ENCODE data around the gene BSN. TPM values are rescaled to one million over a fixed set of nuclear protein-coding genes. Genes with fewer than 3 reads are reported as not detected.

Gene BSN
- total RNA-seq, 1 experiment from 2014 or later: 0.28 TPM

DNA sequence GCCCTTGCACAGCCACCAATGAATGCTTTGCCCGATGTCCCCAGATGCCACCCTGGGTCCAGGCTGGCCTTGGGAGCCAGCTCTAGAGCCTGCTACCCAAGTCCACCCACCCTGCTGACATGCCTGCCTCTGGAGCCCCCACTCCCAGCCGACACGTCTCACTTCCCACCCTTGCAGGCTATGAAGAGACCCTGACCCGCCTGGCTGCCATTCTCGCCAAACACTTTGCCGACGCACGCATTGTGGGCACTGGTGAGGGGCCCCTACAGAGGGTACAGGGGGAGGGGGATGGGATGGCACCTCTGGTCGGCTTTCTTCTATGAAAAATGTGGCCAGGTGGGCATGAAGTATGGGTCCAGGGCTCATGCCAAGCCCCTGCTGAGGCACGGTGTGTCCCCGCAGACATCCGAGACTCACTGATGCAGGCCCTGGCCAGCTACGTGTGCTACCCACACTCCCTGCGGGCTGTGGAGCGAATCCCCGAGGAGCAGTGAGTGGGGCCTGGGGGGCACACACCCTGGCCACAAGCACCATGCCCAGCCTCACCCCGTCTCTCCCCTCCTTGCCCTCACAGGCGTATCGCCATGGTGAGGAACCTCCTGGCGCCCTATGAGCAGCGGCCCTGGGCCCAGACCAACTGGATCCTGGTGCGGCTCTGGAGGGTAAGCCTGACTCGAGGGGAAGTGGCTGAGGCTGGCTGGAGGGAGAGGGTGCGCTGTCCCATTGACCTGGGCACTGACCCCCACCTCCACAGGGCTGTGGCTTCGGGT is 159.2 kb downstream of the BSN start:
- Histone ChIP-seq H3K27ac (no peak overlapping the region), H3K4me2 (no peak overlapping the region), H3K9me3 (ENCODE audit: insufficient read depth, low read depth) (no peaks in the 10 kb centered on the region), H3F3A (ENCODE audit: insufficient read depth, low read depth) (peaks cover 8% of the 10 kb centered on the region; the same call in 1 of the 2 replicates), H3K4me1 (replicated peaks; ENCODE audit: insufficient read depth) (no peaks in the 10 kb centered on the region), H2AFZ (no peak overlapping the region), H3K9me2 (ENCODE audit: insufficient read depth) (no peaks in the 10 kb centered on the region), H3K36me3 (ENCODE audit: low read depth) (no peaks in the 10 kb centered on the region), H3K27me3 (ENCODE audit: insufficient read depth, low read depth) (no peaks in the 10 kb centered on the region), H3K4me3 (no peak overlapping the region), H3K79me2 (ENCODE audit: low read depth) (no peaks in the 10 kb centered on the region), H4K20me1 (ENCODE audit: insufficient read depth) (no peaks in the 10 kb centered on the region)
- CTCF ChIA-PET: no interaction called here
- TF ChIP-seq EZH2 (IDR thresholded peaks at IDR 0.05; ENCODE audit: low read depth): no peak
- TF ChIP-seq, protein P1, sequence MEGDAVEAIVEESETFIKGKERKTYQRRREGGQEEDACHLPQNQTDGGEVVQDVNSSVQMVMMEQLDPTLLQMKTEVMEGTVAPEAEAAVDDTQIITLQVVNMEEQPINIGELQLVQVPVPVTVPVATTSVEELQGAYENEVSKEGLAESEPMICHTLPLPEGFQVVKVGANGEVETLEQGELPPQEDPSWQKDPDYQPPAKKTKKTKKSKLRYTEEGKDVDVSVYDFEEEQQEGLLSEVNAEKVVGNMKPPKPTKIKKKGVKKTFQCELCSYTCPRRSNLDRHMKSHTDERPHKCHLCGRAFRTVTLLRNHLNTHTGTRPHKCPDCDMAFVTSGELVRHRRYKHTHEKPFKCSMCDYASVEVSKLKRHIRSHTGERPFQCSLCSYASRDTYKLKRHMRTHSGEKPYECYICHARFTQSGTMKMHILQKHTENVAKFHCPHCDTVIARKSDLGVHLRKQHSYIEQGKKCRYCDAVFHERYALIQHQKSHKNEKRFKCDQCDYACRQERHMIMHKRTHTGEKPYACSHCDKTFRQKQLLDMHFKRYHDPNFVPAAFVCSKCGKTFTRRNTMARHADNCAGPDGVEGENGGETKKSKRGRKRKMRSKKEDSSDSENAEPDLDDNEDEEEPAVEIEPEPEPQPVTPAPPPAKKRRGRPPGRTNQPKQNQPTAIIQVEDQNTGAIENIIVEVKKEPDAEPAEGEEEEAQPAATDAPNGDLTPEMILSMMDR (conservative IDR thresholded peaks at IDR 0.05): no peak
- DNase-seq: no peak
- BruUV-seq (replicated peaks): no TSS peak
- POLR2A ChIA-PET (ENCODE audit: unreplicated experiment): no interaction called here
- intact Hi-C loops (cut with micrococcal nuclease; ENCODE audit: unreplicated experiment): loop anchor here (10.0 kb wide), 1 partner anchor 391 kb away; no protein-coding TSS in a partner anchor

GRCh38 chr3:49714728-49715550 is 160.7 kb downstream of the BSN start:
- no peak for DNase-seq
- CTCF ChIA-PET: no interaction called here
- no peaks in the 10 kb centered on the region for H3K27me3 ChIP-seq (ENCODE audit: insufficient read depth, low read depth)
- no peak for TF ChIP-seq EZH2 (IDR thresholded peaks at IDR 0.05; ENCODE audit: low read depth)
- TF ChIP-seq, protein P1 (conservative IDR thresholded peaks at IDR 0.05): no peak
- H3K4me1 ChIP-seq (replicated peaks; ENCODE audit: insufficient read depth): no peaks in the 10 kb centered on the region
- no TSS peak for BruUV-seq (replicated peaks)
- intact Hi-C loops (cut with micrococcal nuclease; ENCODE audit: unreplicated experiment): loop anchor here (10.0 kb wide), 1 partner anchor 390 kb away; no protein-coding TSS in a partner anchor
- H3K9me2 ChIP-seq (ENCODE audit: insufficient read depth): no peaks in the 10 kb centered on the region
- no peaks in the 10 kb centered on the region for H3K9me3 ChIP-seq (ENCODE audit: insufficient read depth, low read depth)
- no peaks in the 10 kb centered on the region for H4K20me1 ChIP-seq (ENCODE audit: insufficient read depth)
- POLR2A ChIA-PET (ENCODE audit: unreplicated experiment): no interaction called here
- H2AFZ ChIP-seq: no peak overlapping the region
- H3K27ac ChIP-seq: no peak overlapping the region
- H3K4me2 ChIP-seq: no peak overlapping the region
- no peak overlapping the region for H3K4me3 ChIP-seq
- H3K36me3 ChIP-seq (ENCODE audit: low read depth): no peaks in the 10 kb centered on the region
- H3F3A ChIP-seq (ENCODE audit: insufficient read depth, low read depth): peaks cover 8% of the 10 kb centered on the region; the same call in 1 of the 2 replicates
- H3K79me2 ChIP-seq (ENCODE audit: low read depth): no peaks in the 10 kb centered on the region

DNA sequence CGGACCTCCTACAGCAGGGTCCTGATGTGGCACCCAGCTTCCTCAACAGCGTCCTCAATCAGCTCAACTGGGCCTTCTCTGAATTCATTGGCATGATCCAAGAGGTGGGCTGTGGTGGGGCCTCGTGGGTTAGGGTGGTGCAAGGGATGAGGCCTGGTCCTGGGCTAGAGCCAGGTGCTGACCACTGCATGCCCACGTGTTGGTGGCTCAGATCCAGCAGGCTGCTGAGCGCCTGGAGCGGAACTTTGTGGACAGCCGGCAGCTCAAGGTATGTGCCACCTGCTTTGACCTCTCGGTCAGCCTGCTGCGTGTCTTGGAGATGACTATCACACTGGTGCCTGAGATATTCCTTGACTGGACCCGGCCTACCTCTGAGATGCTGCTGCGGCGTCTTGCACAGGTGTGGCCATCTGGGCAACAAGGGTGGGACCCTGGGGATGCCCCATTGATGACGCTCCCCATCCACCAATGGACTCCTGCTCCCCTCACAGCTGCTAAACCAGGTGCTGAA is 161.4 kb downstream of the BSN start:
- Histone ChIP-seq H3K27ac (no peak overlapping the region), H4K20me1 (ENCODE audit: insufficient read depth) (no peaks in the 10 kb centered on the region), H3K79me2 (ENCODE audit: low read depth) (no peaks in the 10 kb centered on the region), H3K9me2 (ENCODE audit: insufficient read depth) (no peaks in the 10 kb centered on the region), H3K9me3 (ENCODE audit: insufficient read depth, low read depth) (no peaks in the 10 kb centered on the region), H3F3A (ENCODE audit: insufficient read depth, low read depth) (peaks cover under 1% of the 10 kb centered on the region; the same call in 1 of the 2 replicates), H3K4me3 (no peak overlapping the region), H3K36me3 (ENCODE audit: low read depth) (no peaks in the 10 kb centered on the region), H3K4me1 (replicated peaks; ENCODE audit: insufficient read depth) (no peaks in the 10 kb centered on the region), H3K27me3 (ENCODE audit: insufficient read depth, low read depth) (no peaks in the 10 kb centered on the region), H3K4me2 (no peak overlapping the region), H2AFZ (no peak overlapping the region)
- CTCF ChIA-PET: no interaction called here
- no TSS peak for BruUV-seq (replicated peaks)
- POLR2A ChIA-PET (ENCODE audit: unreplicated experiment): no interaction called here
- intact Hi-C loops (cut with micrococcal nuclease; ENCODE audit: unreplicated experiment): loop anchor here (10.0 kb wide), 1 partner anchor 389 kb away; no protein-coding TSS in a partner anchor
- TF ChIP-seq EZH2 (IDR thresholded peaks at IDR 0.05; ENCODE audit: low read depth): no peak
- TF ChIP-seq, protein P1 (conservative IDR thresholded peaks at IDR 0.05): no peak
- no peak for DNase-seq
